GM19193 (cell line): ENCODE measurements around the gene NUDT14.

Experiments
- POLR2A ChIP-seq: IDR thresholded peaks from 4 replicates; pipeline ENCODE4 v1.6.1; 2011; ENCODE audit not compliant: insufficient read depth, insufficient read length; ENCODE audit errors: extremely low read depth

The NUDT14 gene

DNA sequence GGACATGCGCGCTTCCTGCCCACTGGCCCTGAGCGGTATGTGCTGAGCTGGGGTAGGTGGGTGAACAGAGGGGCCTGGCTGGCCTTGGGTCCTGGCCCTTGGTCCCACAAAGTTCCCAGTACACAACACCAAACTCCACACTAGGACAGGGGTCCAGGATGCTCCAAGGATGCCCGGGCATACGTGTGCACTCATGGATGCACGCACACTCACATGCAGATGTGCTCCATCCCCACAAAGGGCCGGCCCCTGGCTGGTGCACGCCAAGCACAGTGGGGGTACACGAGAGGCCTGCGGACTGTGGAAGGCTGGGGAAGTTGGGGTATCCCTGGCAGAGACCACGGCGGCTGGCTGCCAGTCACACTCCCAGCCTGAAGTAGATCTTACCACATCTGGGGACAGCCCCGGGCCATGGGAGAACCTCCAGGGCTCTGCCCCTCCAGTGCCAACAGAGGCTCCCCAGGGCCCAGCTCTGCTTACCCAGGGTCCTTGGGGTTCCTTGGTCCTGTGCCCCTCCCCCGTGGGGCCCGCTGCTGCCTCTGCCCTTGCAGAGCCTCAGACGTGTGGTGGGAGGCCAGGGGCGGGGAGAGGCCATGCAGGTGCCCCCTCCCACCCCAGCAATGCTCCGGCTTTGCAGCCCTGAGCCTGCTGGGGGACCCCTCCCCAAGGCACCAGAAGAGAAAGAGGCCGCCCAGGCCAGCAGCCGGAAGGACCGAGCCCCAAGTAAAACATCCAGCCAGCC is 24.0 kb upstream of the NUDT14 start:
- no peak for TF ChIP-seq POLR2A

DNA sequence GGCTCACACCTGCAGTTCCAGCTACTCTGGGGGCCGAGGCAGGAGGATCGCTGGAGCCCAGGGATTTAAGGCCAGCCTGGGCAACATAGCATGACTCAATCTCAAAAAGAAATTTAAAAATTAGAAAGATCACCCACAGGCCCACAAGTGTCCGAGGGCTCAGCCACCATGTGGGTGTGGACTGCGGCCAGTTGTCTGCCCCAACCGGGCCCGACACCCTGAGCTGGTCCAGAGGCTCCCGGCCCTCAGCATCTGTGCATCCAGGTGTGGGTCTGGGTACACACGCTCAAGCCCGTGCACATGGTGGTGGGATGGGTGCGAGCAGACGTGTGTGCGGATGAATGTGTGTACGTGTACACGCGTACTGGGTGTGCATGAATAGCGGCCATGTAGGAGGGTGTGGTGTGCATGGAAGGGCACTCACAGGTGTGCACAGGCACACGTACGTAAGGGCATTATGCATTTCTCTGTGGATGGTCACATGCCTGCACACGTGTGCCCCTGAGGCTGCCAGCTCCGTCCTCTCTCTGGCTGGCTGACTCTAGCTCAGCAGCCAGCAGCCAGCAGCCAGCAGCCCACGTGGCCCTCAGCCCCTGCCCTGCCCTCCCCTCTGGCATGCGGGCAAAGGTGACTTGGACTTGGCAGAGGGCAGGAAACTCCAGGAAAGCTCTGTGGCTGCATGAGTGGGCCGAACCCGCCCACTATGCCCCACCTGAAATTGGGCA is 23.3 kb upstream of the NUDT14 start:
- TF ChIP-seq POLR2A = no peak

DNA sequence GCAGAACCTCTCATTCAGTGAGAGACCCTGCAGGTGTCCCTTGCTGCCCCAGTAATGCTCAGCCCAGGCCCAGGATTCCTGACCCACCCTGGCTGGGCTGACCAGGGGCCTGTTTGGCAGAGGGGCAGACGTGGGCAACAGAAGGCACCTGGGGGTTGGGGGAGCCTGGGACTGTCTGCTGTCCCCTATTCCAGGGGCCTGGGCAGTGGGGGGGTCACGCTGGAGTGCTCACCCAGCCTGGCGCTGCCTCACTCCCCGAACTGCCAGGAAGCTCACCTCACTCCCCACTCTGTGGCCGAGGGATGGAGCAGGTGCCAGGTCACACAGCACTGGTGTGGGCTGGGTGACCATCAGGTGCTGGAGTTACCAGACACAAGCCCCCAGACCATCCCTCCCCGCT is 22.6 kb upstream of the NUDT14 start:
- TF ChIP-seq POLR2A = no peak

DNA sequence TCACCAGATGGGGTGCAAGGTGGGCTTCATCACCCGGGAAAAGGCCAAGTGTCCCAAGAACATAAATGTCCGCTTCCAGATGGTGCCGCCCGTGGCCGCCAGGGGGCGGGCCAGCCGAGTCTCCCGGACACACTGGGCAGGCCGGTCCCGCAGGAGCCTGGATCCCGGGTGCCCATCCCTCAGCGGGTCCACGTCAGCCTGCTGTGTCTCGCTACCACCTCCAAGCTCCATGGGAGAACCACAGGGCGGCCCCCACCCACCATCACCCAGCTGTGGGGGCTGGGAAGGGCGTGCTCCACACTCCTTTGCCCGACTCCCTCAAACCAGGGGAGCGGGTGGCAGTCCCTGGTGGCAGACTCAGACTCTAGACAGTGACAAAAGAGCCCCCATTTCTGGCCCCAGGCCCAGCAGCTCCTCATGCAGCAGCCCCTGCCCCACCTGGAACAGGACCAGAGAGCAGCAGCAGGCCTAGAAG is 22.0 kb upstream of the NUDT14 start:
- no peak for TF ChIP-seq POLR2A

DNA sequence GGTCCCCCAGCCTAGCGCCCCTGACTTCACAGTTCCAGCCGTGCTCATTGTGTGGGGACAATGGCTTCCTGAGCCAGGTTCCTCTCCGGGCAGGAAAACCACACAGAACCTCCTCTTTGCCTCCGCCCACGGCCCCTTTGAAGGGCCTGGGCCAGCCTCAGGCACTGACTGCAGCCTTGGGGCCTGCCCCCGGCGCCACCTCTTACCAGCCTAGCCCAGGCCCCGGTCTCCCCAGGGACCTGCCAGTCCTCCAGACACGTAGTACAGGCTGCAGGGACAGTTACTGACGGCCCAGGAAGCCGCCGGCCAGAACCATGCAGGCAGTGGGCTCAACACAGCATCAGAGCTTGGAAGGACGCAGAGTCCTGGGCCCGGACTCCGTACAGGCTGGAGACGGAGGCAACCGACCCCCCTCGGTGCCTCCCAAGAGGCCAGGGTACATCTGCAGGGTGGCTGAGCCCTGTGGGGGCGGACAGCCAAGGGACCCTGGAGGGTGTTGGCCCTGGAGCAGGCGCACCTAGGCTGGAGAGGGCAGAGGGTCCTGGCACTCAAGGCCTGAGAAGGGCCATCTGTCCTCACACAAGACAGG is 20.9 kb upstream of the NUDT14 start:
- no peak for TF ChIP-seq POLR2A

DNA sequence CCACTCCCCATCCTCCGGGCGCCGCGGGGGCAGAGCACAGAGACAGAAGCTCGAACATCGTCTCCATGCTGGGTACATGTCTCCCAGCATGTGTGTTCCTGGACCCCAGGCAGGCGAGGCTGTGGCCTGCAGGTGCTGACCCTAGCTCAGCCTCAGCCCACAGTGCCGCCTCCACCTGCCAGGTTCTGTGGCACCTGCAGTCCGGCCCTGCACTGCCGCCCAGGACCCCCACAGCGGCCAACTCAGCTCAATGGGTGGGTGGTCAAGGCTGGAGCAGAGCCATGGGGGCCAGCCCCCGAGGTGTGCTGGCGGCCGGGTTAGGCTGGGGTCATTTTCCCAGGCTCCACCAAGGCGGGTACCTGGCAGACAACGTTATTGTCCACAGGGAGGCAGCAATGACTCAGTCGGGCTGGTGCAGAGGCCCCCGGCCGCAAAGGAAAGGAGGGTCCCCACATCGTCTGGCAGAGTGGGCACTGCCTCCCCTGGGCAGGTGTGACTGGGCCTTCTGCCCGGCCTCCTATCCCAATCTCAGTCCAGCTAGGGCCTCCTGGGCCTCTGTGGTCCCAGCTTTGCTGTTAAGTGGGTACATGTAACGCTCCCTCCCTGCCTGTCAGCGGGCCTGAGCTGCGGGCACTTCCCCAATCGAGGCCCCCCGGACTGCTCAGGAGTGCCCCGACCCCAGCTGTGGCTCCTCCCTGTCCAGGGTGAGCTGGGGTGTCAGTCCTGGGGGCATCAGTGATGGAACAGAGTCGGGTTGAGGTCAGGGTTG is 20.2 kb upstream of the NUDT14 start:
- TF ChIP-seq POLR2A = no peak

DNA sequence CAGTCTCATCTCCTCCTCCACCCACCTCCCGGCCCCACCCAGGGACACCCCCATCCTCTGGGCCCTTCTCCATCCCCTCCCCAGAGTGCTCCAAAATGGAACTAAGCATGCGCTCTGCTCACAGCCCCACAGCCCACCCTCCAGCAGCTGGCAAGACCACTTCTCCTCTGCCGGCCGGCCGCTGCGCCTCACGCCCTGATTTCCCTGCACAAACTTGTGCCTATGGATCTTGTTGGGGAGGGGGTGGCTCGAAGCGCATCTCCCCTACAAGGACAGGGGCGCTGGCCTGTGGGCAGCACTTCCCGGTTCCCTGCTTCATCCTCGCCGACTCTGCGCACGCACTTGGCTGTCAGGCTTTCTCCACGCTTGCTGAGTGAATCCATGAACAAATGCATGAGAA is 19.5 kb upstream of the NUDT14 start:
- no peak for TF ChIP-seq POLR2A

DNA sequence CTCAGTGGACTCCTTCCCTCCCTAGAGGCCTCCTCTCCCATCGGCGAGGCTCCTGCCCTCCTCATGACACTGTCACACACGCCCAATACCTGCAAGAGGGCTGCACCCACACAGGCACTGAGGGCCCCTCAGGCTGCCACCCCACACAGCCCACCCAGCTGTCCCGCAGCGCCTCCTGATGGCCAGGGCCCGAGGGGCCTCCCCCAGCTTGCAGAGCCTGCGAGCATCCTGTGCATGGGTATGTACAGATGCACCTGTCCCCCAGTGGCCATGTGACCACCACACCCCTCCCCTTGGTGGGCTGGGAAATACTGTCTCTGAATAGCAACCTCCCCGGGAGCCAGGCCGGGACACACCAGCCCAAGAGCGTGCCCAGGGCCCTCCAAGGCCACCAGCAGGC is 19.0 kb upstream of the NUDT14 start:
- TF ChIP-seq POLR2A = no peak

DNA sequence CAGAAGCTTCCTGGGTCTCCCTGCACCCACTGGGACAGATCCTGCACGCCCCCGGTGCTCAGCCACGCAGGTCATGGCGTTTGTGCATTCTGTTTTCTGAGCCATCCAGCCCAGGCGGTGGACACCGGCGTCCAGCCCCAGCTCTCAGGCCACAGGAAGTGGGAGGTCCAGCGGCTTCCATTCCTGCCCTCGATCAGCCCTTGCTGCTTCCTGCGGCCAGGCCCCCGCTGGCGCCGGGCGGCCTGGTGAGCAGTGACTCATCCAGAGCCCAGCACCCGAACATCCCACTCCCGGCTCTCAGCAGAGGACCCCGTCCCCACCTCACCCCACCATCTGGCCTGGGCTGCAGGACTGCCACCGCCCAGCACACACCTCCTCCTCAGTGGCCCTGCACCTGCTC is 18.0 kb upstream of the NUDT14 start:
- no peak for TF ChIP-seq POLR2A

DNA sequence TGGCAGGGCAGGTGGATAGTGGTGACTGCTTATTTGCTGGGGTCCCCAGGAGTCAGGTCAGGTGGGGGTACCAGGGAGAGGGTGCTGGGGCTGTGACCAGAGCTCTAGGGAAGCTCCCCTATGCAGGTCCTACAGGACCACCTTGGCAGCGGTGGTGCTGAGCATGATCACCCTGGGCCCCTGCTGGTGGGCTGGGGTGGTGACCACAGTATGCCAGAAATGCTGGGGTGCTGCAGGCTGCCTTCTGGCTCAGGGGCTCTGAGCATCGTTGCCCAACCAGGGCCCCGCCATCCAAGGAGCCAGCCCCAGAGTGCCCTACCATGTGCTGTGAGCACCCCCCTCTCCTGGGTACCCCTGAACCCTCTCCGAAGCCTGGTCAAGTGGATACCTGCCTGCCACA is 17.5 kb upstream of the NUDT14 start:
- no peak for TF ChIP-seq POLR2A

DNA sequence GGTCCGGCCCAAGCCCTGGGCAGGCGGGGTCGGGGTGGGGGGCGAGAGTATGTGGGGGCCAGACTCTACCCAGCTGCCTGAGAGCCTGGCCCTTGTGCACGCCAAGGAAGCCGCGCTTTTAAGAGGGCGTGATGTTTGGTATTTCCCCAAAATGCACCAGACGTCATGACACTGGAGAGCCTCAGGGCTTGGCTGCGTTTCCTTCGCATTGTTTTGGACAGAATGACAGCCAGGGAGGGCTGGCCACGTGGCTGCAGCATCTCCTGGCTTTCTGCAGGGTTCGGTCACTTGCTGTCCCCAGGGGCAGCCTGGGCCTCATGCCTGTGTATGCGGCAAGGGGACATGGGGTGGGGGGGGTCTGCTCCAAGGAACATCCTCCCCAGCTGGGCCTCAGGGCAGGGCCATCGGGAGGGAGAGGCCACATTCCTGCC is 16.1 kb upstream of the NUDT14 start:
- no peak for TF ChIP-seq POLR2A

DNA sequence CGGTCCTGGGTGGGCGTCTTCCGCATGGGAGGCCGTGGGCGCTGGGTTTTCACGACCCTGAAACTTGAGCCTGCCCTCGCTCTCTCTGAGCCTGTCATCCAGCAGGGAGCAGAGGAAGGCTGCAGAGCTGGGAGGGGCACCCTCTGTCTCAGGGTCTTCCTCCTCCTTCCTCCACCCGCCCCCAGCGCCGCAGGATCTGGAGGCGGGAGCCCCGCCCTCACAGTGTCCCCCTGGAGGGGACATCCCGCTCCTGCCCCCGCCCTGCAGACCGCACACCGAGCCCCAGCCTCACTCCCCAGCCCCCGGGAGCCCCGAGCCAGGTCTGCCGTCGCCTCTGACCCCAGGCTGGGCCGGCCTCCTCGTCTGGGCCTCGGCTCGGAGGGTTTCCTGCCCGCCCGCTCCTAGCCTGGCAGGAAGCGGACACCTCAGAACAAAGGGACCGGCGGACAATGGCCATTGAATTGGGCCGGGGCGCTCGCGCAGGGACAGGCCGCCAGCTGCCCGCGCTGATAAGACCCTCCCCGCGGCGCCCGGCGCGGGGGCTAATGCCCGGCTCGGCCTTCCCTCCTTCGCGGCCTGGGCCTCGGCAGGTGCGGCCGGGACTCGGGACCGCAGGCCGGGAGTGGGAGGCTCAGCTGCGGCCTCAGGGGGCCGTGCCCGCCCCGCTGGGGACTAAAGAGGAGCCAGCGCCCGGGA is 15.3 kb upstream of the NUDT14 start:
- no peak for TF ChIP-seq POLR2A

DNA sequence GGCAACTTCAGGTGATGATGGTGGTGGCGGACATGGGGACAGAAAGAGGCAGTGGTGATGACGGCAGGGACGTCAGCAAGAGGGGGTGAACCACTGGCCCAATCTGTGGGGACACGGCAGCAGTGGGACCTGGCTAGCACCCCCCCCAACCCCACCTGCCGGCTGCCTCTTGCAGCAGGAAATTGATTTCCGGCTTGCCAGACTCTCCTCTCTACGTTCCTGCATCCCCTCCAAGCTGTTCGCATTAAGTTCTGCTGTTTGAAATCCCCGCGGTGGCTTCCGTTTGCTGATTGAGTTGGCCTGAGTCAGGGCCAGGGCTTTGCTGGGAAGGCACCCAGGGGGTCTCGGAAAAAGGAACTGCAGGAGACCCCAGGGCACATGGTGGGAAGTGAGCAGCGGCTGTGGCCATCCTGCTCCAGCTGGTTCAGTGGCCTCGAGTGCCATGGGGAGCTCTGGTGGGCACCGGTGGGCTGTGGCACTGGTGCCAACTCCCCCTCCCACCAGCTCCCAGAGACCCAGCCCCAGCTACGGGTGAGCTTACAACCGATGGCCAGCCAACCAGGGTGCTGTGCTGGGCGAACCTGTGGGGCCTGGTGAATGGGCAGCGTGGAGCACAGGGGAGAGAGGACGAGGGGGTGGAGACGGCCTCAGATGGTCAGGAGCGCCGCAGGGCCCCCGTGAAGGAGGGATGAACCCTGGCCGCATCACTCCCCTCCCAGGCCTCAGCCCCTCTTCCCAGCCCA is 14.6 kb upstream of the NUDT14 start:
- TF ChIP-seq POLR2A = no peak

DNA sequence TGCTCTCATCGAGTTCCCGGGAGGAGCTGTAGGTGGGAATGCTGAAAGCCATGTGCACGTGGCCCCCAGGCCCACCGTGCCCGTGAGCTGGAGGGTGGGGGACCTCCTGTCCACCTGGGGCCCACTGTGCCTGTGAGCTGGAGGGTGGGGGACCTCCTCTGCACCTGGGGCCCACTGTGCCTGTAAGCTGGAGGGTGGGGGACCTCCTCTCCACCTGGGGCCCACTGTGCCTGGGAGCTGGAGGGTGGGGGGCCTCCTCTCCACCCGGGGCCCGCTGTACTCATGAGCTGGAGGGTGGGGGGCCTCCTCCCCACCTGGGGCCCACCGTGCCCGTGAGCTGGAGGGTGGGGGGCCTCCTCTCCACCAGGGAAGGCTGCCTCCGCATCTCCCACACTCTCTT is 13.9 kb upstream of the NUDT14 start:
- TF ChIP-seq POLR2A = no peak
